ENCODE data around the gene EBF3. TPM values are rescaled to one million over a fixed set of nuclear protein-coding genes. Genes with fewer than 3 reads are reported as not detected.

The EBF3 gene
- total RNA-seq (2014; rRNA removed; shearing (Covaris generic)) = 16.1 and 18.5 TPM in 2 replicates

GRCh38 chr10:129963641-129964501 is at the start of gene EBF3:
Gene EBF3, minus strand, starts transcription at chr10:129964274. Its CDS starts 506 bp downstream, at chr10:129963768.

Small RNA genes within 50 kb of the gene (small RNA-seq; reads per million reads assigned to genes)
- gene AL354950.2 = not detected
- not detected for gene MIR4297

Other genes starting within 250 kb of the EBF3 start
- 0.19 and 1.4 TPM in 2 replicates for gene C10orf143, start 146.6 kb upstream of the EBF3 start, total RNA-seq (2014; rRNA removed; shearing (Covaris generic))
- gene GLRX3, start 172.1 kb upstream of the EBF3 start, total RNA-seq (2014; rRNA removed; shearing (Covaris generic)) = 115 and 123 TPM in 2 replicates

All from A375 (cell line).